CD4-positive, alpha-beta T cell (primary cell): Measurements from ENCODE around the gene TFRC. TPM values are rescaled to one million over a fixed set of nuclear protein-coding genes. Genes with fewer than 3 reads are reported as not detected.

Experiments used
- ATAC-seq: fragments of 200-7000 bp; cut with Tn5 transposase; one replicate; pipeline ENCODE4 v1.10.0; 2022; ENCODE audit warnings: mild to moderate bottlenecking; ENCODE audit not compliant: poor library complexity
- CTCF ChIA-PET: fragments of 350-600 bp; sonication (Branson Sonifier 250); formaldehyde crosslinking; loops from one replicate; lab custom pipeline; 2021; ENCODE audit warnings: antibody characterized with exemption, inconsistent platforms; lab: Charles Lee
- POLR2A ChIA-PET: fragments of 350-600 bp; sonication (Branson Sonifier 250); formaldehyde crosslinking; loops from one replicate; lab custom pipeline; 2021; ENCODE audit warnings: antibody characterized with exemption, inconsistent platforms; lab: Charles Lee
- DNase-seq, 14 experiments: peaks; one replicate each; pipeline ENCODE4 v3.0.0-alpha.2; 2013 to 2020; ENCODE audit warnings: mixed read lengths in 2 of 14
- H3K27ac ChIP-seq, 2 donors: one replicate each; pipeline versions ENCODE4 v1.5.1 to v1.7.0; 2013; ENCODE audit warnings: low read length in 2 of 2, low read depth in 1 of 2, mild to moderate bottlenecking in 1 of 2
- H3K27me3 ChIP-seq, 2 experiments: 1 replicate in 1 of 2; 2 replicates in 1 of 2; pipeline versions ENCODE4 v1.6.1 to v1.7.0; 2013; ENCODE audit warnings: low read length in 2 of 2, control low read depth in 1 of 2, mild to moderate bottlenecking in 1 of 2, moderate library complexity in 1 of 2; ENCODE audit not compliant: insufficient read depth in 2 of 2, control insufficient read depth in 1 of 2
- H3K36me3 ChIP-seq: one replicate; pipeline ENCODE4 v1.6.1; 2013; ENCODE audit warnings: low read length, control low read depth; ENCODE audit not compliant: insufficient read depth
- H3K4me1 ChIP-seq: one replicate; pipeline ENCODE4 v1.6.1; 2013; ENCODE audit warnings: low read length, control low read depth; ENCODE audit not compliant: insufficient read depth
- H3K4me3 ChIP-seq: one replicate; pipeline ENCODE4 v1.5.1; 2013; ENCODE audit warnings: mild to moderate bottlenecking, low read length, moderate library complexity
- H3K9me3 ChIP-seq, 2 experiments: 1 replicate in 1 of 2; 2 replicates in 1 of 2; pipeline versions ENCODE4 v1.6.1 to v1.7.0; 2013; ENCODE audit warnings: low read length in 2 of 2, mild to moderate bottlenecking in 2 of 2, control low read depth in 1 of 2, moderate library complexity in 1 of 2; ENCODE audit not compliant: control insufficient read depth in 1 of 2, insufficient read depth in 1 of 2
- H3K27ac Mint-ChIP-seq: one replicate; pipeline ENCODE4 v1.8.0; 2020; ENCODE audit warnings: mixed read lengths
- H3K27me3 Mint-ChIP-seq: one replicate; pipeline ENCODE4 v1.8.0; 2021; ENCODE audit warnings: mixed read lengths
- H3K36me3 Mint-ChIP-seq: one replicate; pipeline ENCODE4 v1.8.0; 2021; ENCODE audit warnings: low read depth, mixed read lengths
- H3K4me1 Mint-ChIP-seq: one replicate; pipeline ENCODE4 v1.8.0; 2021; ENCODE audit warnings: low read depth, mixed read lengths
- H3K4me3 Mint-ChIP-seq: one replicate; pipeline ENCODE4 v1.8.0; 2020; ENCODE audit warnings: mild to moderate bottlenecking, mixed read lengths
- H3K9me3 Mint-ChIP-seq: one replicate; pipeline ENCODE4 v1.8.0; 2020; ENCODE audit warnings: mixed read lengths
- CTCF ChIP-seq: fragments of 200-600 bp; IDR thresholded peaks from one replicate; pipeline ENCODE4 v1.8.0; 2022; ENCODE audit warnings: antibody characterized with exemption, mild to moderate bottlenecking
- intact Hi-C, 2 experiments: fragments of 100-400 bp; cut with DNase I in 1 of 2; cut with micrococcal nuclease in 1 of 2; formaldehyde crosslinking; loops; one replicate each; pipeline versions ENCODE4 v1.15.1 to v1.9.0; 2023 to 2025; cut with DNase I, micrococcal nuclease
- total RNA-seq, 174 experiments: library from RNA in 2 of 174; stranded (reverse) in 2 of 174; gene quantifications; one replicate each; pipeline ENCODE4 v1.2.3 and lab custom pipeline; 2021 to 2026

Gene TFRC
- total RNA-seq, 2 experiments from 2014 or later: 154 to 159 TPM

DNA sequence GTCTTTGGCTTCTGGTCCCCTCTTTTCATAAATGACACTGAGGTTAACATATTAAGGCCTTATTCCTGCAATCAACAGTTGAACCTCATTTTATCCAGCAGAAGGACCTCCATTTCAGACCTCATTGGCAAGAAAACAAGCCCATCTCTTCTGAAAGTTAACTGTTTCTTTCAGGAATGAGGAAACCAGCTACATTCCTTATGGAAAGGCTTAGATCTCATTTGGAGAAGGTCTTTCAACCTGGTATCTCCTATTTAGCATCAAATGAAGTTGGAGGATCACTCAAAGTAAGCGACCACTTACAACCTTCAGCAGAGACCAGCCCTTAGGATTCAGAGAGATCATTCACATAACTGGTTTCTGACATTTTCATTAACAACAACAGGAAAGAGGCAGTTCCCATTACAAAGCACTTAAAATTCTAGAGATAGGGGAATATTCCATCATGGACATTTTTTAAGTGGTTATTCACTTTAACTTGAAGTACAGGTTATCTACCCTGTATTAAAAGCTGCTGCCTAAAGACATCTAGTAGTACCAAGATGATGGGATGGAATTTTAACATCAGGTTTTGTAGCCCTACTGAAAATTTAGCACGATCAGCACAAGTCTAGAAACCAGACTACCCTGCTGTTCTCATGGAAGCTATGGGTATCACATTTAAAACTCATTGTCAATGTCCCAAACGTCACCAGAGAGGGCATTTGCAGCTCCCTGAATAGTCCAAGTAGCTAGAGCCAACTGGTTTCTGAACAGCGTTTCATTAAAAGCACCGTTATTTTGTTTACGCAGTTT is 30.4 kb downstream of the TFRC start:
- no peaks in the 10 kb centered on the region for H3K9me3 Mint-ChIP-seq
- DNase-seq: no peak
- H3K36me3 ChIP-seq: peaks cover 73% of the 10 kb centered on the region
- H3K9me3 ChIP-seq: no peaks in the 10 kb centered on the region
- intact Hi-C loops: no loop called here
- H3K4me1 ChIP-seq: no peaks in the 10 kb centered on the region
- ATAC-seq: no peak
- H3K27me3 Mint-ChIP-seq: no peaks in the 10 kb centered on the region
- no peak overlapping the region for H3K27ac Mint-ChIP-seq
- no peak overlapping the region for H3K4me3 Mint-ChIP-seq
- POLR2A ChIA-PET: no interaction called here
- H3K27me3 ChIP-seq: no peaks in the 10 kb centered on the region
- H3K36me3 Mint-ChIP-seq: peaks cover 90% of the 10 kb centered on the region
- TF ChIP-seq CTCF: no peak
- CTCF ChIA-PET: no interaction called here
- H3K4me1 Mint-ChIP-seq: no peaks in the 10 kb centered on the region
- H3K27ac ChIP-seq: no peak overlapping the region
- no peak overlapping the region for H3K4me3 ChIP-seq

DNA sequence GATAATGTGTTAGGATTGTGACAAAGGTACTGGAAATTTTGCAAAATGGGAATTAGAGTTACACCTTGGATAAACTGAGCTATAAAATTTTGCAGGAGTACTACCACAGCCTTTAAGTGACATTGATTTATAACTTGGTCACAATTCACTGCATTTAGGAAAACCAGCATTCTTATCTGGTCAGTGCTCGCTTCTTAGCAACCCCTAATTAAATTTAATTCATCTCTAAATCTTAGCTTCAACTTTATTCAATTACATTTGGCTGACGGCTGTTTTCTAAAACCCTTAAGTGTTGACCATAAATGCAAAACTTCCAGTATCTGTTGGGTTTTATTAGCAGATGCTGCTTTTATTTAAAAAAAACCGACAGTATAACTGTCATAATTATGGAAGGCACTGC is 31.3 kb downstream of the TFRC start:
- H3K27ac Mint-ChIP-seq: no peak overlapping the region

DNA sequence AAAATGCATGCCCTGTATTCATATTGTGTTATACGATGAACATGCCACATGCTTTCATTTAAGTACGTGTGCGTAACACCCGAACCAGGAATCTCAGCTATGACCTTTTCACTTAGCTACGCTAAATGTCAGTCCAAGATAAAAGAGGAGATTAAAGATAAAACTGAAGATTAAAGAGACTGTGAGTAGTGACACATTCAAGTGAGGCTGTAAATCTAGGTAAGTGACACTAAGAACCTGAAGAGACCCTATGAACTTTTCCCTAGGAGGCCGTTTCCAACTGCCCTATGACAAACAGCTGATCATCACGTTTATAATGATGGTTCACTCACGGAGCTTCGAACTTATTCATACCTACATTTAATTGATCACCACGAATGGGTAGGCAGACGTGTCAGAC is 32.2 kb downstream of the TFRC start:
- Histone ChIP-seq H3K4me1 (no peaks in the 10 kb centered on the region), H3K9me3 (peaks cover 0 to 7% of the 10 kb centered on the region in 2 experiments), H3K4me3 (no peak overlapping the region), H3K27me3 (no peaks in the 10 kb centered on the region), H3K27ac (no peak overlapping the region), H3K36me3 (peaks cover 55% of the 10 kb centered on the region)
- ATAC-seq: no peak
- POLR2A ChIA-PET: interaction anchor here (1.2 kb wide), 2 partner anchors 15 to 43 kb away, joined by 3 to 4 read pairs; no protein-coding TSS in a partner anchor
- intact Hi-C loops: no loop called here
- DNase-seq: no peak
- Mint-ChIP-seq H3K9me3 (no peaks in the 10 kb centered on the region), H3K27me3 (no peaks in the 10 kb centered on the region), H3K4me1 (no peaks in the 10 kb centered on the region), H3K4me3 (no peak overlapping the region), H3K27ac (peak overlapping the region; percentile 5), H3K36me3 (peaks cover 82% of the 10 kb centered on the region)
- CTCF ChIA-PET: interaction anchor here (1.0 to 1.2 kb wide), 2 partner anchors 9 to 11 kb away, joined by 3 to 4 read pairs; no protein-coding TSS in a partner anchor
- TF ChIP-seq CTCF: no peak

More for the DNA sequence above, 31.3 kb downstream of the TFRC start:
- Histone ChIP-seq H3K9me3 (no peaks in the 10 kb centered on the region), H3K27ac (no peak overlapping the region), H3K4me1 (no peaks in the 10 kb centered on the region), H3K27me3 (no peaks in the 10 kb centered on the region), H3K4me3 (no peak overlapping the region), H3K36me3 (peaks cover 65% of the 10 kb centered on the region)
- Mint-ChIP-seq H3K4me3 (no peak overlapping the region), H3K27me3 (no peaks in the 10 kb centered on the region), H3K9me3 (no peaks in the 10 kb centered on the region), H3K4me1 (no peaks in the 10 kb centered on the region), H3K36me3 (peaks cover 86% of the 10 kb centered on the region)
- intact Hi-C loops: no loop called here
- DNase-seq: no peak
- no peak for TF ChIP-seq CTCF
- ChIA-PET POLR2A (interaction anchor here (1.2 kb wide), 1 partner anchor 14 kb away, joined by 4 read pairs; no protein-coding TSS in a partner anchor), CTCF (interaction anchor here (1.0 to 1.2 kb wide), 2 partner anchors 10 to 12 kb away, joined by 3 to 4 read pairs; no protein-coding TSS in a partner anchor)
- no peak for ATAC-seq
